H9 (cell line): ENCODE results near the gene VPS26B. TPM values are rescaled to one million over a fixed set of nuclear protein-coding genes. Genes with fewer than 3 reads are reported as not detected.

Source experiments
- DNase-seq: peaks from one replicate; pipeline ENCODE4 v3.0.0-alpha.2; 2017
- H2AFZ ChIP-seq: one replicate; pipeline ENCODE4 v1.6.1; 2013; ENCODE audit warnings: mild to moderate bottlenecking, low read length, control low read depth, moderate library complexity
- H2AK5ac ChIP-seq: 2 replicates; pipeline ENCODE4 v1.6.1; 2013; ENCODE audit warnings: low read length, control low read depth, mixed read lengths; ENCODE audit not compliant: insufficient read length
- H2BK120ac ChIP-seq: one replicate; pipeline ENCODE4 v1.6.1; 2013; ENCODE audit warnings: low read depth, mild to moderate bottlenecking, low read length, control low read depth, inconsistent platforms; ENCODE audit not compliant: poor library complexity, severe bottlenecking
- H2BK12ac ChIP-seq: 2 replicates; pipeline ENCODE4 v1.6.1; 2013; ENCODE audit warnings: low read length, control low read depth, mixed read lengths, low read depth; ENCODE audit not compliant: insufficient read length
- H2BK15ac ChIP-seq: 2 replicates; pipeline ENCODE4 v1.6.1; 2013; ENCODE audit warnings: low read depth, low read length, control low read depth
- H2BK20ac ChIP-seq: one replicate; pipeline ENCODE4 v1.6.1; 2013; ENCODE audit warnings: low read depth, mild to moderate bottlenecking, low read length, control low read depth, inconsistent platforms; ENCODE audit not compliant: poor library complexity, severe bottlenecking
- H2BK5ac ChIP-seq: 2 replicates; pipeline ENCODE4 v1.6.1; 2013; ENCODE audit warnings: low read length, control low read depth, mixed read lengths; ENCODE audit not compliant: insufficient read length
- H3K14ac ChIP-seq: 2 replicates; pipeline ENCODE4 v1.6.1; 2013; ENCODE audit warnings: low read length, control low read depth; ENCODE audit not compliant: insufficient read depth
- H3K18ac ChIP-seq: 2 replicates; pipeline ENCODE4 v1.6.1; 2013; ENCODE audit warnings: low read depth, mild to moderate bottlenecking, mixed read lengths, low read length, control low read depth; ENCODE audit not compliant: insufficient read length
- H3K23ac ChIP-seq: 2 replicates; pipeline ENCODE4 v1.6.1; 2013; ENCODE audit warnings: low read length, control low read depth, mixed read lengths, low read depth; ENCODE audit not compliant: insufficient read length
- H3K23me2 ChIP-seq: 2 replicates; pipeline ENCODE4 v1.6.1; 2013; ENCODE audit warnings: low read depth, mild to moderate bottlenecking, mixed read lengths, low read length, control low read depth; ENCODE audit not compliant: insufficient read length, poor library complexity, severe bottlenecking
- H3K27ac ChIP-seq: 2 replicates; pipeline ENCODE4 v1.5.1; 2013; ENCODE audit warnings: low read length, control low read depth, mixed read lengths, low read depth; ENCODE audit not compliant: insufficient read length
- H3K27me3 ChIP-seq: 2 replicates; pipeline ENCODE4 v1.6.1; 2013; ENCODE audit warnings: low read length, control low read depth, inconsistent platforms; ENCODE audit not compliant: insufficient read depth
- H3K4ac ChIP-seq: 2 replicates; pipeline ENCODE4 v1.6.1; 2013; ENCODE audit warnings: low read depth, mild to moderate bottlenecking, control low read depth, inconsistent platforms, low read length, moderate library complexity
- H3K4me1 ChIP-seq: 2 replicates; pipeline ENCODE4 v1.6.1; 2013; ENCODE audit warnings: low read length, control low read depth, inconsistent platforms; ENCODE audit not compliant: insufficient read depth
- H3K4me2 ChIP-seq: 2 replicates; pipeline ENCODE4 v1.6.1; 2013; ENCODE audit warnings: low read length, control low read depth, mixed read lengths; ENCODE audit not compliant: insufficient read length, insufficient read depth
- H3K56ac ChIP-seq: 2 replicates; pipeline ENCODE4 v1.6.1; 2013; ENCODE audit warnings: low read depth, mild to moderate bottlenecking, mixed read lengths, low read length, control low read depth; ENCODE audit not compliant: insufficient read length
- H3K79me1 ChIP-seq: 2 replicates; pipeline ENCODE4 v1.6.1; 2013; ENCODE audit warnings: low read depth, mild to moderate bottlenecking, moderate library complexity, low read length, control low read depth, inconsistent platforms; ENCODE audit not compliant: insufficient read depth, poor library complexity, severe bottlenecking
- H3K79me2 ChIP-seq: 2 replicates; pipeline ENCODE4 v1.6.1; 2013; ENCODE audit warnings: low read length, control low read depth, inconsistent platforms; ENCODE audit not compliant: insufficient read depth
- H3K9ac ChIP-seq: 2 replicates; pipeline ENCODE4 v1.6.1; 2013; ENCODE audit warnings: low read length, control low read depth, mixed read lengths; ENCODE audit not compliant: insufficient read length; ENCODE audit errors: extremely low read depth
- H3K9me3 ChIP-seq: one replicate; pipeline ENCODE4 v1.6.1; 2013; ENCODE audit warnings: low read depth, low read length, inconsistent platforms; ENCODE audit not compliant: control insufficient read depth
- H3T11ph ChIP-seq: one replicate; pipeline ENCODE4 v1.6.1; 2013; ENCODE audit warnings: mild to moderate bottlenecking, low read length, control low read depth, inconsistent platforms
- H4K20me1 ChIP-seq: one replicate; pipeline ENCODE4 v1.6.1; 2013; ENCODE audit not compliant: control insufficient read depth, insufficient read length, insufficient read depth
- H4K5ac ChIP-seq: 2 replicates; pipeline ENCODE4 v1.6.1; 2013; ENCODE audit warnings: low read depth, mild to moderate bottlenecking, mixed read lengths, low read length, control low read depth; ENCODE audit not compliant: insufficient read length
- H4K8ac ChIP-seq: replicated peaks from 2 replicates; pipeline ENCODE4 v1.6.1; 2013; ENCODE audit warnings: low read length, control low read depth, mixed read lengths, low read depth; ENCODE audit not compliant: insufficient read length
- H4K91ac ChIP-seq: 2 replicates; pipeline ENCODE4 v1.6.1; 2013; ENCODE audit warnings: low read depth, mild to moderate bottlenecking, moderate library complexity, mixed read lengths, low read length, control low read depth; ENCODE audit not compliant: insufficient read length
- H3K27ac Mint-ChIP-seq, 3 experiments: 2 replicates in 2 of 3; 3 replicates in 1 of 3; pipeline ENCODE4 v1.8.0; 2020 to 2021; ENCODE audit warnings: mixed read lengths in 3 of 3, mild to moderate bottlenecking in 1 of 3, moderate library complexity in 1 of 3
- H3K27me3 Mint-ChIP-seq: 2 replicates; pipeline ENCODE4 v1.8.0; 2021; ENCODE audit warnings: low read depth, mild to moderate bottlenecking, moderate library complexity, mixed read lengths
- H3K36me3 Mint-ChIP-seq, 3 experiments: 2 replicates in 2 of 3; 3 replicates in 1 of 3; pipeline ENCODE4 v1.8.0; 2020 to 2021; ENCODE audit warnings: low read depth in 3 of 3, mixed read lengths in 3 of 3; ENCODE audit not compliant: insufficient read depth in 1 of 3
- H3K4me1 Mint-ChIP-seq, 2 experiments: 2 replicates each; pipeline ENCODE4 v1.8.0; 2020; ENCODE audit warnings: mixed read lengths in 2 of 2
- H3K4me3 Mint-ChIP-seq, 2 experiments: 2 replicates in 1 of 2; 3 replicates in 1 of 2; pipeline ENCODE4 v1.8.0; 2020 to 2021; ENCODE audit warnings: mild to moderate bottlenecking in 2 of 2, mixed read lengths in 2 of 2, moderate library complexity in 1 of 2
- H3K9me3 Mint-ChIP-seq, 2 experiments: 2 replicates in 1 of 2; 3 replicates in 1 of 2; pipeline ENCODE4 v1.8.0; 2020; ENCODE audit warnings: mild to moderate bottlenecking in 2 of 2, mixed read lengths in 2 of 2, moderate library complexity in 1 of 2
- CTCF ChIP-seq: fragments of 200-600 bp; sonication (generic); conservative IDR thresholded peaks from 3 replicates; pipeline ENCODE4 v1.8.0; 2021; ENCODE audit warnings: antibody characterized with exemption, mild to moderate bottlenecking
- WGBS: extraction: QIAGEN DNeasy Blood & Tissue Kit; methylation state at CpG from one replicate; pipeline ENCODE4 v1.1.7; 2013; ENCODE audit warnings: missing lambda C conversion rate, low lambda C conversion rate, mixed read lengths; ENCODE audit not compliant: insufficient read length; ENCODE audit errors: extremely low coverage; 5-methylcytosine and 5-hydroxymethylcytosine counted together
- total RNA-seq: library from RNA; stranded (reverse); gene quantifications from 2 replicates; pipeline ENCODE4 v1.2.1, GENCODE V29; 2021

The VPS26B gene
- total RNA-seq, 1 experiment from 2014 or later: 27.5 TPM

- Histone ChIP-seq H3K9me3 (no peaks in the 10 kb centered on the region), H3K27me3 (no peaks in the 10 kb centered on the region), H3K27ac (no peak within 1 kb of the TSS), H2AFZ (no peak within 1 kb of the TSS), H3K79me1 (no peaks in the 10 kb centered on the region), H3K4ac (no peak within 1 kb of the TSS), H2AK5ac (no peak within 1 kb of the TSS), H3K4me1 (0 out of 2 replicates have a peak, but pooled peaks cover 2% of the 10 kb centered on the region), H3K4me2 (peak within 1 kb of the TSS; percentile 77), H3K14ac (no peak within 1 kb of the TSS), H3K79me2 (no peaks in the 10 kb centered on the region), H3K23me2 (peaks cover 3% of the 10 kb centered on the region), H2BK20ac (no peak within 1 kb of the TSS), H3K23ac (no peak within 1 kb of the TSS), H3K18ac (no peak within 1 kb of the TSS), H4K5ac (no peak within 1 kb of the TSS), H4K20me1 (no peaks in the 10 kb centered on the region), H2BK5ac (no peak within 1 kb of the TSS), H3K9ac (peak within 1 kb of the TSS; percentile 48), H2BK15ac (no peak within 1 kb of the TSS), H2BK12ac (no peak within 1 kb of the TSS), H4K91ac (no peak within 1 kb of the TSS), H3T11ph (no peak within 1 kb of the TSS), H4K8ac (no peak within 1 kb of the TSS), H3K56ac (no peak within 1 kb of the TSS), H2BK120ac (no peak within 1 kb of the TSS)
- H3K4me3 Mint-ChIP-seq: peak within 1 kb of the TSS; percentile 85 to 91
- no CpG with 5 or more reads among the region's 70 CpGs for WGBS
- peak within 1 kb of the TSS in 2 of 3 experiments; percentile 38 to 75 for H3K27ac Mint-ChIP-seq
- TF ChIP-seq CTCF: no peak
- DNase-seq: peak; percentile 98
- peaks cover 19 to 40% (median 30%) of the 10 kb centered on the region in 3 experiments; a peak in 6 of 7 replicates for H3K36me3 Mint-ChIP-seq
- H3K4me1 Mint-ChIP-seq: peaks cover 23 to 26% of the 10 kb centered on the region in 2 experiments
- H3K27me3 Mint-ChIP-seq: no peaks in the 10 kb centered on the region
- H3K9me3 Mint-ChIP-seq: no peaks in the 10 kb centered on the region
These were observed 28.9 kb downstream of the VPS26B start, which contains the start of the genes ACAD8 and THYN1 for GRCh38 chr11:134253188-134253993. Gene ACAD8, plus strand, starts transcription at chr11:134253568. Its CDS starts 33 bp downstream, at chr11:134253601. Gene THYN1, minus strand, starts transcription at chr11:134253352. Its CDS starts 470 bp downstream, at chr11:134252882.
